Measurements from ENCODE around the gene DESI1. TPM values are rescaled to one million over a fixed set of nuclear protein-coding genes. Genes with fewer than 3 reads are reported as not detected.

Gene DESI1
- total and polyA plus RNA-seq, 3 experiments from 2014 or later, result 12.5 to 86.9 (median 84.2) TPM

DNA sequence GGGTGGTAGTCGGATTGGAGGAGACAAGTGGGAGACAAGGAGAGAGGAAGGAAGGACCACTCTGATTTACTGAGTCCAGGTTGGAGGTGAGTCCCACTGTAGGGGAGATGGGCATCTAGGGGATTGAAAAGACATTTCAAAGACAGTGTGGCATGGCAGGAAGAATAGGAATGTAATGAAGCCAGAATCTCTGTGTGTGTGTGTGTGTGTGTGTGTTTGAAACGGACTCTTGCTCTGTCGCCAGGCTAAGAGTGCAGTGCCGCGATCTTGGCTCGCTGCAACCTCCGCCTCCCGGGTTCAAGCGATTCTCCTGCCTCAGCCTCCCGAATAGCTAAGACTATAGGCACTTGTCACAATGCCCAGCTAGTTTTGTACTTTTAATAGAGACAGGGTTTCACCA lies 64.3 kb downstream of the DESI1 start:
- Histone ChIP-seq H3K27ac (ENCODE audit: low read depth, low read length) (no peak overlapping the region), H3K4me3 (ENCODE audit: low read length) (no peak overlapping the region), H3K4me1 (ENCODE audit: insufficient read depth, low read length) (no peaks in the 10 kb centered on the region), H3K36me3 (ENCODE audit: insufficient read depth, low read length) (no peaks in the 10 kb centered on the region), H3K9me3 (ENCODE audit: low read length) (no peaks in the 10 kb centered on the region), H3K27me3 (ENCODE audit: insufficient read depth, low read length, poor library complexity, severe bottlenecking) (peaks cover 5% of the 10 kb centered on the region)
- POLR2A ChIA-PET, result no interaction called here
- Mint-ChIP-seq H3K4me1 (no peaks in the 10 kb centered on the region), H3K27me3 (peaks cover 29 to 42% of the 10 kb centered on the region in 2 donors), H3K4me3 (no peak overlapping the region), H3K9me3 (no peaks in the 10 kb centered on the region), H3K36me3 (no peaks in the 10 kb centered on the region), H3K27ac (no peak overlapping the region)
- DNase-seq, result no peak
- CTCF ChIA-PET, result interaction anchor here (1.1 to 1.6 kb wide), 2 partner anchors 8 to 30 kb away, joined by 3 to 4 read pairs; no protein-coding TSS in a partner anchor

DNA sequence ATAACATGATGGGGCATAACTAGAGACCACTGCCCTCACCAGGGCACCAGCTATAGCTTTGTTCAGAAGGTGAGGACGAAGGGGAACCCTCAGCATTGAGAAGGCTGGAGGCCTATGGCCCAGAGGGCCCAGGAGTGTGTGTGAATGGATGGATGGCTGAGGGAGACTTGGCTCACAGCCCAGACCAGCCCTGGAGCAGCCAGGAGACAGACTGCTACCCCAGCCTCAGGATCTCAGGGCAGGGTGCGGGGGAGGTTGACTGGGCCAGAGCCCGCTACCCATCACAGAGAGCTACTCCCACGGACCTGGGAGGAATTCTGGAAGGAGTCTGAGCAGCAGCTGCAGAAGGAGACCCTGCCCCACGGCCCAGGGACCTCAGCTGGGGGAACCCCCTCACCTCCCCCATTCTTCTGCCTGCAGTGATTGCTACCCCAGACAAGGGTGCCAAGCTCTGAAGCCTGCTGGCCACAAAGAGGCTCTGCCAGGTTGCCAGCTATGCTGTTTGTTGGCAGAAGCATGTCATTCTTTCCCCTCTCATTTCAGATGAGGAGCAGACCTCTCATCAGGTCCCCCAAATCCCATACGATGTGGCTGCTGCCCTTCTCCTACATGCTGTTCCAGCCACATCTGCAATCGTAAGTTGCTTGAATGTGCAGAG lies 65.4 kb downstream of the DESI1 start:
- Histone ChIP-seq H3K27ac (ENCODE audit: low read depth, low read length) (no peak overlapping the region), H3K4me3 (ENCODE audit: low read length) (no peak overlapping the region), H3K36me3 (ENCODE audit: insufficient read depth, low read length) (no peaks in the 10 kb centered on the region), H3K9me3 (ENCODE audit: low read length) (no peaks in the 10 kb centered on the region), H3K27me3 (ENCODE audit: insufficient read depth, low read length, poor library complexity, severe bottlenecking) (peaks cover 5% of the 10 kb centered on the region), H3K4me1 (ENCODE audit: insufficient read depth, low read length) (no peaks in the 10 kb centered on the region)
- H3K4me1 Mint-ChIP-seq, result no peaks in the 10 kb centered on the region
- no peaks in the 10 kb centered on the region for H3K9me3 Mint-ChIP-seq
- CTCF ChIA-PET, result interaction anchor here (1.3 kb wide), 1 partner anchor 9 kb away, joined by 3 read pairs; no protein-coding TSS in a partner anchor
- POLR2A ChIA-PET, result no interaction called here
- no peaks in the 10 kb centered on the region for H3K36me3 Mint-ChIP-seq
- H3K27me3 Mint-ChIP-seq, result peaks cover 27 to 31% of the 10 kb centered on the region in 2 donors
- DNase-seq, result no peak
- H3K4me3 Mint-ChIP-seq, result no peak overlapping the region
- H3K27ac Mint-ChIP-seq, result no peak overlapping the region

- no peak overlapping the region for H3K4me3 Mint-ChIP-seq
- ChIA-PET CTCF (no interaction called here), POLR2A (no interaction called here)
- Histone ChIP-seq H3K27me3 (ENCODE audit: insufficient read depth, low read length, poor library complexity, severe bottlenecking) (no peaks in the 10 kb centered on the region), H3K4me1 (ENCODE audit: insufficient read depth, low read length) (no peaks in the 10 kb centered on the region), H3K27ac (ENCODE audit: low read depth, low read length) (no peak overlapping the region), H3K9me3 (ENCODE audit: low read length) (no peaks in the 10 kb centered on the region), H3K4me3 (ENCODE audit: low read length) (no peak overlapping the region), H3K36me3 (ENCODE audit: insufficient read depth, low read length) (no peaks in the 10 kb centered on the region)
- no peaks in the 10 kb centered on the region for H3K4me1 Mint-ChIP-seq
- no peaks in the 10 kb centered on the region for H3K9me3 Mint-ChIP-seq
- H3K27me3 Mint-ChIP-seq, result peaks cover 13% of the 10 kb centered on the region in 2 donors
- H3K27ac Mint-ChIP-seq, result no peak overlapping the region
- no peak for DNase-seq
- no peaks in the 10 kb centered on the region for H3K36me3 Mint-ChIP-seq
Measured at GRCh38 chr22:41551877-41552582, 68.8 kb downstream of the DESI1 start.

DNA sequence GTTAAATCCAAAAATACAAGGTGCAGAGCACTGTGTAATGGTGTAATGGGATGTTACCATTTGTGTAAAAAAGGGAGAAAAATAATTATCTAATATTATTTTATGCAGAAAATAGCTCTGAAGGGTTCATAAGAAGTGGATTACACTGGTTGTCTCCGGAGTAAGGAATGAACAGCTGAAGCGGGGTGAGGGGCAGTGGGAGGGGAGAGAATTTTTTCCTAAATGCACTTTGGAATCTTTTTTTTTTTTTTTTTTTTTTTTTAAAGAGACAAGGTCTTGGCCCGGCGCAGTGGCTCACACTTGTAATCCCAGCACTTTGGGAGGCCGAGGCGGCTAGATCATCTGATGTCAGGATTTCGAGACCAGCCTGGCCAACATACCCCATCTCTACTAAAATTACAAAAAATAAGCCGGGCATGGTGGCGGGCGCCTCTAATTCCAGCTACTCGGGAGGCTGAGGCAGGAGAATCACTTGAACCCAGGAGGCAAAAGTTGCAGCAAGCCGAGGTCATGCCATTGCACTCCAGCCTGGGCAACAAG lies 69.8 kb downstream of the DESI1 start:
- H3K27ac ChIP-seq (ENCODE audit: low read depth, low read length), result no peak overlapping the region
- Mint-ChIP-seq H3K36me3 (no peaks in the 10 kb centered on the region), H3K4me1 (peaks cover 0 to under 1% (median under 1%) of the 10 kb centered on the region in 3 donors), H3K9me3 (no peaks in the 10 kb centered on the region), H3K4me3 (no peak overlapping the region), H3K27ac (no peak overlapping the region), H3K27me3 (peaks cover 4 to 8% of the 10 kb centered on the region in 2 donors)
- no peaks in the 10 kb centered on the region for H3K4me1 ChIP-seq (ENCODE audit: insufficient read depth, low read length)
- H3K27me3 ChIP-seq (ENCODE audit: insufficient read depth, low read length, poor library complexity, severe bottlenecking), result no peaks in the 10 kb centered on the region
- H3K9me3 ChIP-seq (ENCODE audit: low read length), result no peaks in the 10 kb centered on the region
- POLR2A ChIA-PET, result no interaction called here
- no peak for DNase-seq
- CTCF ChIA-PET, result interaction anchor here (0.7 kb wide), 1 partner anchor 35 kb away, joined by 3 read pairs; no protein-coding TSS in a partner anchor
- H3K4me3 ChIP-seq (ENCODE audit: low read length), result no peak overlapping the region
- no peaks in the 10 kb centered on the region for H3K36me3 ChIP-seq (ENCODE audit: insufficient read depth, low read length)

DNA sequence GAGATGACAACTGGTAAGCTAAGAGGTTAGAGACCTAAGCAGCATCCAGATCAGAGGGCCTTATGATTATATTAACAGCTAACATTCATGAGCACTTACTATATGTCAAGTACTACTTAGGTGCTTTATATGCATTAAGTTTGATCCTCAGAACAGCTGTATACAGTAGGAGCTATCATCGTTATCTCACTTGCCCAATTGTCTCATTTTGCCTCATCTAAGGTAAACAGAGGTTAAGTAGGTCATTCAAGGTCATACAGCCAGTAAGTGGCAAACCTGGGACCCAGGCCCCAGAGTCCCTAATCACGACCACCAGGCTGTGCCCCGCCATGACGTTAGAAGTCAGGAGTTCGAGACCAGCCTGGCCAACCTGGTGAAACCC lies 72.0 kb downstream of the DESI1 start:
- Mint-ChIP-seq H3K36me3 (peaks cover 0 to 4% (median 0%) of the 10 kb centered on the region in 3 donors), H3K27me3 (peaks cover 4 to 5% of the 10 kb centered on the region in 2 donors), H3K4me1 (peaks cover 14 to 18% (median 16%) of the 10 kb centered on the region in 3 donors), H3K4me3 (peak overlapping the region in 1 of 7 donors; percentile 54), H3K27ac (no peak overlapping the region), H3K9me3 (no peaks in the 10 kb centered on the region)
- no peak overlapping the region for H3K4me3 ChIP-seq (ENCODE audit: low read length)
- H3K36me3 ChIP-seq (ENCODE audit: insufficient read depth, low read length), result no peaks in the 10 kb centered on the region
- no peaks in the 10 kb centered on the region for H3K27me3 ChIP-seq (ENCODE audit: insufficient read depth, low read length, poor library complexity, severe bottlenecking)
- CTCF ChIA-PET, result interaction anchor here (1.7 kb wide), 1 partner anchor 8 kb away, joined by 4 read pairs; no protein-coding TSS in a partner anchor
- no peak overlapping the region for H3K27ac ChIP-seq (ENCODE audit: low read depth, low read length)
- no peak for DNase-seq
- H3K4me1 ChIP-seq (ENCODE audit: insufficient read depth, low read length), result peaks cover 9% of the 10 kb centered on the region
- no peaks in the 10 kb centered on the region for H3K9me3 ChIP-seq (ENCODE audit: low read length)
- POLR2A ChIA-PET, result no interaction called here

Other genes starting within 250 kb of the DESI1 start
- gene TEF, start 239.1 kb downstream of the DESI1 start, total RNA-seq, result 1 to 10 TPM; 1.8 to 3.5 TPM
- 5.3 TPM for gene TEF, start 239.1 kb downstream of the DESI1 start, polyA plus RNA-seq
- gene TOB2, start 174.2 kb downstream of the DESI1 start, total RNA-seq, result 10 to 100 TPM; 56.4 to 59.8 TPM
- gene TOB2, start 174.2 kb downstream of the DESI1 start, polyA plus RNA-seq, result 24.8 TPM
- gene PHF5A, start 152.4 kb downstream of the DESI1 start, total RNA-seq, result 100 to 1,000 TPM; 120 to 125 TPM
- 24.9 TPM for gene PHF5A, start 152.4 kb downstream of the DESI1 start, polyA plus RNA-seq
- 100 to 1,000 TPM; 112 to 114 TPM for gene ACO2, start 151.9 kb downstream of the DESI1 start, total RNA-seq
- gene ACO2, start 151.9 kb downstream of the DESI1 start, polyA plus RNA-seq, result 92.5 TPM
- 10 to 100 TPM; 69.9 to 78.7 TPM for gene POLR3H, start 76.6 kb downstream of the DESI1 start, total RNA-seq
- gene POLR3H, start 76.6 kb downstream of the DESI1 start, polyA plus RNA-seq, result 22.6 TPM
- not detected for gene CSDC2, start 60.0 kb downstream of the DESI1 start, total RNA-seq
- not detected for gene CSDC2, start 60.0 kb downstream of the DESI1 start, polyA plus RNA-seq
- 10 to 100 TPM; 27.5 to 33.2 TPM for gene PMM1, start 31.2 kb downstream of the DESI1 start, total RNA-seq
- gene PMM1, start 31.2 kb downstream of the DESI1 start, polyA plus RNA-seq, result 33.3 TPM
- 100 to 1,000 TPM; 447 to 453 TPM for gene XRCC6, start 252 bp upstream of the DESI1 start, total RNA-seq
- gene XRCC6, start 252 bp upstream of the DESI1 start, polyA plus RNA-seq, result 456 TPM
- 100 to 1,000 TPM; 315 to 324 TPM for gene SNU13, start 67.8 kb upstream of the DESI1 start, total RNA-seq
- 270 TPM for gene SNU13, start 67.8 kb upstream of the DESI1 start, polyA plus RNA-seq
- gene MEI1, start 78.5 kb upstream of the DESI1 start, total RNA-seq, result 10 to 100 TPM; 33.9 to 36.3 TPM
- gene MEI1, start 78.5 kb upstream of the DESI1 start, polyA plus RNA-seq, result 150 TPM
- gene CCDC134, start 179.6 kb upstream of the DESI1 start, total RNA-seq, result 10 to 100 TPM; 17.9 to 19.9 TPM
- 5.5 TPM for gene CCDC134, start 179.6 kb upstream of the DESI1 start, polyA plus RNA-seq
- gene SREBF2, start 212.1 kb upstream of the DESI1 start, total RNA-seq, result 10 to 100 TPM; 85.1 to 87.1 TPM
- gene SREBF2, start 212.1 kb upstream of the DESI1 start, polyA plus RNA-seq, result 24.5 TPM

Measured in CD8-positive, alpha-beta memory T cell (primary cell).